Mesothelial cell of epicardium (in vitro differentiated cells): ENCODE results near the gene MYH10. TPM values are rescaled to one million over a fixed set of nuclear protein-coding genes. Genes with fewer than 3 reads are reported as not detected.

Source experiments
- DNase-seq, 2 experiments: peaks; one replicate each; pipeline ENCODE4 v3.0.0; 2021; ENCODE audit warnings: low spot score in 2 of 2; ENCODE audit not compliant: unreplicated experiment in 2 of 2
- H3K27ac Mint-ChIP-seq: 2 replicates; pipeline ENCODE4 v1.8.0; 2021; ENCODE audit warnings: mixed read lengths
- H3K27me3 Mint-ChIP-seq: 2 replicates; pipeline ENCODE4 v1.8.0; 2021; ENCODE audit warnings: low read depth, mixed read lengths
- H3K36me3 Mint-ChIP-seq: 2 replicates; pipeline ENCODE4 v1.8.0; 2021; ENCODE audit warnings: mixed read lengths
- H3K4me1 Mint-ChIP-seq: 2 replicates; pipeline ENCODE4 v1.8.0; 2021; ENCODE audit warnings: mixed read lengths
- H3K4me3 Mint-ChIP-seq: 2 replicates; pipeline ENCODE4 v1.8.0; 2021; ENCODE audit warnings: mild to moderate bottlenecking, moderate library complexity, mixed read lengths
- H3K9me3 Mint-ChIP-seq: 2 replicates; pipeline ENCODE4 v1.8.0; 2021; ENCODE audit warnings: mixed read lengths
- CTCF ChIP-seq: fragments of 200-600 bp; sonication (generic); IDR thresholded peaks from one replicate; pipeline ENCODE4 v1.5.0; 2021; ENCODE audit warnings: antibody characterized with exemption; ENCODE audit not compliant: unreplicated experiment
- total RNA-seq: library from RNA; stranded (reverse); gene quantifications from 3 replicates; pipeline ENCODE4 v1.2.1, GENCODE V29; 2021

MYH10 gene
- total RNA-seq, 1 donor from 2014 or later, result 328 TPM

GRCh38 chr17:8472663-8473062 is 157.9 kb downstream of the MYH10 start:
- Mint-ChIP-seq H3K27me3 (no peaks in the 10 kb centered on the region), H3K27ac (peak overlapping the region; percentile 34), H3K9me3 (no peaks in the 10 kb centered on the region), H3K4me3 (no peak overlapping the region), H3K36me3 (peaks cover 38% of the 10 kb centered on the region), H3K4me1 (no peaks in the 10 kb centered on the region)
- no peak for DNase-seq
- TF ChIP-seq CTCF, result no peak

GRCh38 chr17:8470447-8471047 is 160.0 kb downstream of the MYH10 start:
- Mint-ChIP-seq H3K36me3 (peaks cover 36% of the 10 kb centered on the region), H3K4me1 (peaks cover 5% of the 10 kb centered on the region), H3K27me3 (no peaks in the 10 kb centered on the region), H3K27ac (no peak overlapping the region), H3K4me3 (no peak overlapping the region), H3K9me3 (no peaks in the 10 kb centered on the region)
- no peak for DNase-seq
- no peak for TF ChIP-seq CTCF

- Mint-ChIP-seq H3K36me3 (peaks cover 30% of the 10 kb centered on the region), H3K4me1 (peaks cover 11% of the 10 kb centered on the region), H3K4me3 (no peak overlapping the region), H3K9me3 (no peaks in the 10 kb centered on the region), H3K27ac (peak overlapping the region; percentile 21), H3K27me3 (no peaks in the 10 kb centered on the region)
- no peak for TF ChIP-seq CTCF
- DNase-seq, result no peak
These were observed 160.6 kb downstream of the MYH10 start for GRCh38 chr17:8469964-8470363.

- H3K27me3 Mint-ChIP-seq, result no peaks in the 10 kb centered on the region
- peaks cover 24% of the 10 kb centered on the region for H3K36me3 Mint-ChIP-seq
- H3K27ac Mint-ChIP-seq, result no peak overlapping the region
- no peak overlapping the region for H3K4me3 Mint-ChIP-seq
- TF ChIP-seq CTCF, result no peak
- H3K9me3 Mint-ChIP-seq, result no peaks in the 10 kb centered on the region
- no peak for DNase-seq
- H3K4me1 Mint-ChIP-seq, result peaks cover 18% of the 10 kb centered on the region
These were observed 161.5 kb downstream of the MYH10 start for GRCh38 chr17:8468980-8469379.

- Mint-ChIP-seq H3K4me3 (no peak overlapping the region), H3K27me3 (no peaks in the 10 kb centered on the region), H3K9me3 (no peaks in the 10 kb centered on the region), H3K36me3 (peaks cover 19% of the 10 kb centered on the region), H3K27ac (peak overlapping the region; percentile 32), H3K4me1 (peaks cover 22% of the 10 kb centered on the region)
- no peak for TF ChIP-seq CTCF
- no peak for DNase-seq
These were observed 162.4 kb downstream of the MYH10 start for GRCh38 chr17:8468127-8468526.

GRCh38 chr17:8467527-8467926 is 163.0 kb downstream of the MYH10 start:
- H3K27me3 Mint-ChIP-seq, result no peaks in the 10 kb centered on the region
- peaks cover 15% of the 10 kb centered on the region for H3K36me3 Mint-ChIP-seq
- H3K27ac Mint-ChIP-seq, result no peak overlapping the region
- H3K9me3 Mint-ChIP-seq, result no peaks in the 10 kb centered on the region
- no peak for TF ChIP-seq CTCF
- peaks cover 22% of the 10 kb centered on the region for H3K4me1 Mint-ChIP-seq
- DNase-seq, result no peak
- H3K4me3 Mint-ChIP-seq, result no peak overlapping the region
